PC-9 (cell line): ENCODE measurements around the gene C1QTNF9. TPM values are rescaled to one million over a fixed set of nuclear protein-coding genes. Genes with fewer than 3 reads are reported as not detected.

Source experiments
- BruUV-seq: library from RNA; stranded (reverse); fragments of 400-500 nt; replicated peaks from 2 replicates; lab custom pipeline; 2021; lab: Mats Ljungman, UMichigan
- CTCF ChIA-PET: fragments of 300-600 bp; sonication (Branson Sonifier 250); formaldehyde crosslinking; loops from one replicate; lab custom pipeline; 2022; ENCODE audit warnings: antibody characterized with exemption; lab: Charles Lee
- POLR2A ChIA-PET: fragments of 300-600 bp; sonication (Branson Sonifier 250); formaldehyde crosslinking; loops from one replicate; lab custom pipeline; 2022; ENCODE audit warnings: antibody characterized with exemption; ENCODE audit not compliant: unreplicated experiment; lab: Charles Lee
- DNase-seq, 2 experiments: peaks; one replicate each; pipeline versions ENCODE4 v3.0.0 to v3.0.0-alpha.2; 2015 to 2022; ENCODE audit warnings: mixed read lengths in 1 of 2
- H2AFZ ChIP-seq: fragments of 200-600 bp; sonication (generic); 2 replicates; pipeline ENCODE4 v1.8.1; 2017; ENCODE audit warnings: antibody characterized with exemption
- H3F3A ChIP-seq: fragments of 200-600 bp; sonication (generic); 2 replicates; pipeline ENCODE4 v1.8.1; 2017; ENCODE audit warnings: antibody characterized with exemption, mild to moderate bottlenecking, low read depth; ENCODE audit not compliant: insufficient read depth
- H3K27ac ChIP-seq: fragments of 200-600 bp; sonication (generic); 2 replicates; pipeline ENCODE4 v1.6.1; 2016; ENCODE audit warnings: mixed run types
- H3K27me3 ChIP-seq: fragments of 200-600 bp; sonication (generic); 2 replicates; pipeline ENCODE4 v1.6.1; 2016; ENCODE audit warnings: low read depth, mixed run types; ENCODE audit not compliant: insufficient read depth
- H3K36me3 ChIP-seq: fragments of 200-600 bp; sonication (generic); 2 replicates; pipeline ENCODE4 v1.6.1; 2016; ENCODE audit warnings: low read depth, mixed run types
- H3K4me1 ChIP-seq: fragments of 200-600 bp; sonication (generic); replicated peaks from 2 replicates; pipeline ENCODE4 v1.6.1; 2016; ENCODE audit warnings: mixed run types; ENCODE audit not compliant: insufficient read depth
- H3K4me2 ChIP-seq: fragments of 200-600 bp; sonication (generic); 2 replicates; pipeline ENCODE4 v1.6.1; 2017; ENCODE audit warnings: mixed run types
- H3K4me3 ChIP-seq: fragments of 200-600 bp; sonication (generic); 2 replicates; pipeline ENCODE4 v1.6.1; 2016; ENCODE audit warnings: mixed run types
- H3K79me2 ChIP-seq: fragments of 200-600 bp; sonication (generic); 2 replicates; pipeline ENCODE4 v1.6.1; 2017; ENCODE audit warnings: low read depth, mixed run types
- H3K9me2 ChIP-seq: fragments of 200-600 bp; sonication (generic); 2 replicates; pipeline ENCODE4 v1.8.1; 2017; ENCODE audit warnings: mild to moderate bottlenecking; ENCODE audit not compliant: insufficient read depth
- H3K9me3 ChIP-seq: fragments of 200-600 bp; sonication (generic); 2 replicates; pipeline ENCODE4 v1.8.1; 2016; ENCODE audit warnings: low read depth; ENCODE audit not compliant: insufficient read depth
- H4K20me1 ChIP-seq: fragments of 200-600 bp; sonication (generic); 2 replicates; pipeline ENCODE4 v1.8.1; 2017; ENCODE audit not compliant: insufficient read depth
- EZH2 ChIP-seq: fragments of 200-600 bp; sonication (generic); IDR thresholded peaks from 2 replicates; pipeline ENCODE4 v1.8.0; 2017; ENCODE audit warnings: antibody characterized with exemption, low read depth
- intact Hi-C: fragments of 100-400 bp; cut with micrococcal nuclease; formaldehyde crosslinking; loops from one replicate; pipeline ENCODE4 v1.10.0; 2022; ENCODE audit not compliant: unreplicated experiment
- total RNA-seq: library from RNA; stranded (reverse); gene quantifications from 2 replicates; pipeline ENCODE4 v1.2.3, GENCODE V29; 2021
- TF ChIP-seq, protein P1 (sequence below): fragments of 200-600 bp; sonication (generic); conservative IDR thresholded peaks from 2 replicates; pipeline ENCODE4 v1.6.1; 2017; ENCODE audit warnings: mixed run types, antibody characterized with exemption, mild to moderate bottlenecking, moderate library complexity

C1QTNF9 gene
- total RNA-seq, 1 experiment from 2014 or later: not detected

DNA sequence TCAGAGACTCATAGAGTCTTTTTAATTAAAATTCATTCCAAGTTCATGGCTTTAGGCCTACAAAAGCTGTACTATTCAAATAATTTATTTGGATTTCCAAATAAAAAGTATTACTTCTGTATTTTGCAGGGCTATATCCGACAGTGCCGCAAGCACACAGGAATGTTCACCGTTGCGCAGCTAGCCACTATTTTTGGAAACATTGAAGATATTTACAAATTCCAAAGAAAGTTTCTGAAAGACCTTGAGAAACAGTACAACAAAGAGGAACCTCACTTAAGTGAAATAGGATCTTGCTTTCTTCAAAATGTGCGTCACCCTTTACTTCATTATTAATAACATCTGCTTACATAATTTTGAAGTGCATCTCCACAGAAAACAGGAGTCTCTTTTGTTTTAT, 20.5 kb upstream of the C1QTNF9 start:
- intact Hi-C loops: no loop called here
- Histone ChIP-seq H2AFZ (no peak overlapping the region), H3K36me3 (peaks cover 12% of the 10 kb centered on the region; the same call in 1 of the 2 replicates), H3F3A (no peaks in the 10 kb centered on the region), H4K20me1 (no peaks in the 10 kb centered on the region), H3K4me2 (no peak overlapping the region), H3K9me2 (no peaks in the 10 kb centered on the region), H3K79me2 (no peaks in the 10 kb centered on the region), H3K4me1 (no peaks in the 10 kb centered on the region), H3K9me3 (no peaks in the 10 kb centered on the region), H3K4me3 (no peak overlapping the region), H3K27me3 (no peaks in the 10 kb centered on the region), H3K27ac (no peak overlapping the region)
- no peak for DNase-seq
- no TSS peak for BruUV-seq
- POLR2A ChIA-PET: no interaction called here
- CTCF ChIA-PET: no interaction called here
- TF ChIP-seq, protein P1, sequence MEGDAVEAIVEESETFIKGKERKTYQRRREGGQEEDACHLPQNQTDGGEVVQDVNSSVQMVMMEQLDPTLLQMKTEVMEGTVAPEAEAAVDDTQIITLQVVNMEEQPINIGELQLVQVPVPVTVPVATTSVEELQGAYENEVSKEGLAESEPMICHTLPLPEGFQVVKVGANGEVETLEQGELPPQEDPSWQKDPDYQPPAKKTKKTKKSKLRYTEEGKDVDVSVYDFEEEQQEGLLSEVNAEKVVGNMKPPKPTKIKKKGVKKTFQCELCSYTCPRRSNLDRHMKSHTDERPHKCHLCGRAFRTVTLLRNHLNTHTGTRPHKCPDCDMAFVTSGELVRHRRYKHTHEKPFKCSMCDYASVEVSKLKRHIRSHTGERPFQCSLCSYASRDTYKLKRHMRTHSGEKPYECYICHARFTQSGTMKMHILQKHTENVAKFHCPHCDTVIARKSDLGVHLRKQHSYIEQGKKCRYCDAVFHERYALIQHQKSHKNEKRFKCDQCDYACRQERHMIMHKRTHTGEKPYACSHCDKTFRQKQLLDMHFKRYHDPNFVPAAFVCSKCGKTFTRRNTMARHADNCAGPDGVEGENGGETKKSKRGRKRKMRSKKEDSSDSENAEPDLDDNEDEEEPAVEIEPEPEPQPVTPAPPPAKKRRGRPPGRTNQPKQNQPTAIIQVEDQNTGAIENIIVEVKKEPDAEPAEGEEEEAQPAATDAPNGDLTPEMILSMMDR: no peak
- TF ChIP-seq EZH2: no peak

DNA sequence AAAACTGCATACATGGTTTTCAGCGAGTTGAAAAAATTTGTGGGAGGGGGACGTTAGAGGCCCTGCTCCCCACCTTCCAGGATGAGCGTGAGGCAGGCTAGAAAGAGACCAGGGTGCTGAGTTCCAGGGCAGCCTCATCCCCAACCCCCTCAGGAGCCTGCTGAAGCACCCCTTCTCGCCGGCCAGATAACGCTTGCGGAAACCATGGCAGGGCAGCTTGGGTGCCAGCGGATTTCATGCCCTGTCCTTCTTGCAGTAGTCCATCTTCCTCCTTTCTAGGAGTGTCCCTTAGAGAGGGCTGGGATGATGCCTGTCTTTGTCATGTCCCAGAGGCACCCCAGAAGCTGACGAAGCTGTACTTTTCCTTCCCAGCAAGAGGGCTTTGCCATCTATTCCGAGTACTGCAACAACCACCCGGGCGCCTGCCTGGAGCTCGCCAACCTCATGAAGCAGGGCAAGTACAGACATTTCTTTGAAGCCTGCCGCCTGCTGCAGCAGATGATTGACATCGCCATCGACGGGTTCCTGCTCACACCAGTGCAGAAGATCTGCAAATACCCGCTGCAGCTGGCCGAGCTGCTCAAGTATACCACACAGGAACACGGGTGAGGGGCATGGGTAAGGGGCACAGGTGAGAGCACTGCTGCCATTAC, 19.0 kb upstream of the C1QTNF9 start:
- TF ChIP-seq EZH2: no peak
- TF ChIP-seq, protein P1: no peak
- CTCF ChIA-PET: no interaction called here
- H3K9me2 ChIP-seq: no peaks in the 10 kb centered on the region

DNA sequence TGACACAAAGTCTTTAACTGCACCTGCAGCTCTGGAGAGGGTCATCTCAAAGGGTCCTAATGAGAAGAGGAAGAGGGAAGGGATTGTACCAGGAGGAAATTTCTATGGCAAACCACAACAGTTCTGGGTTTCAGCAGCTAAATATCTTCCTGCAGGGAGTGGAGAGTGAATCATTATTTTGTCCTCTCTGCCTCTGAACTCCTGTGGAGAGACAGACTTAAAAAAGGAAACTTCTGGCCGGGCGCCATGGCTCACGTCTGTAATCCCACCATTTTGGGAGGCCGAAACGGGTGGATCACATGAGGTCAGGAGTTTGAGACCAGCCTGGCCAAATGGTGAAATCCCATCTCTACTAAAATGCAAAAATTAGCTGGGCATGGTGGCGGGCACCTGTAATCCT, 16.9 kb upstream of the C1QTNF9 start:
- no peaks in the 10 kb centered on the region for H4K20me1 ChIP-seq
- POLR2A ChIA-PET: no interaction called here

More for the DNA sequence above, 19.0 kb upstream of the C1QTNF9 start:
- no peak for DNase-seq
- H3K9me3 ChIP-seq: no peaks in the 10 kb centered on the region
- H4K20me1 ChIP-seq: no peaks in the 10 kb centered on the region
- BruUV-seq: no TSS peak
- H3K4me1 ChIP-seq: no peaks in the 10 kb centered on the region
- POLR2A ChIA-PET: no interaction called here
- peaks cover 12% of the 10 kb centered on the region; the same call in 1 of the 2 replicates for H3K36me3 ChIP-seq
- H3K27me3 ChIP-seq: no peaks in the 10 kb centered on the region
- no peaks in the 10 kb centered on the region for H3F3A ChIP-seq
- no peaks in the 10 kb centered on the region for H3K79me2 ChIP-seq
- no peak overlapping the region for H3K4me3 ChIP-seq
- intact Hi-C loops: no loop called here
- no peak overlapping the region for H2AFZ ChIP-seq
- H3K4me2 ChIP-seq: no peak overlapping the region
- no peak overlapping the region for H3K27ac ChIP-seq

More for the DNA sequence above, 16.9 kb upstream of the C1QTNF9 start:
- no peaks in the 10 kb centered on the region for H3K27me3 ChIP-seq
- peaks cover 7% of the 10 kb centered on the region; the same call in 1 of the 2 replicates for H3K36me3 ChIP-seq
- DNase-seq: no peak
- CTCF ChIA-PET: no interaction called here
- no peaks in the 10 kb centered on the region for H3K9me2 ChIP-seq
- H3K4me3 ChIP-seq: no peak overlapping the region
- no peak overlapping the region for H3K27ac ChIP-seq
- H3K9me3 ChIP-seq: no peaks in the 10 kb centered on the region
- no peak for TF ChIP-seq EZH2
- TF ChIP-seq, protein P1: no peak
- H3K79me2 ChIP-seq: no peaks in the 10 kb centered on the region
- H3K4me1 ChIP-seq: no peaks in the 10 kb centered on the region
- intact Hi-C loops: no loop called here
- H3K4me2 ChIP-seq: no peak overlapping the region
- BruUV-seq: no TSS peak
- no peaks in the 10 kb centered on the region for H3F3A ChIP-seq
- H2AFZ ChIP-seq: no peak overlapping the region
